Dendritic cell treated with granulocyte-macrophage colony-stimulating factor and Interleukin-4, amounts not matched to agents 40 ng/mL and 50 ng/mL, for 4 days (primary cell): ENCODE measurements around the gene EPB41L1.

ENCODE experiments used
- H3K27ac Mint-ChIP-seq: one replicate; pipeline ENCODE4 v1.8.0; 2022; ENCODE audit warnings: mild to moderate bottlenecking, mixed read lengths
- H3K27me3 Mint-ChIP-seq: one replicate; pipeline ENCODE4 v1.8.0; 2022; ENCODE audit warnings: mild to moderate bottlenecking, mixed read lengths
- H3K36me3 Mint-ChIP-seq: one replicate; pipeline ENCODE4 v1.8.0; 2022; ENCODE audit warnings: low read depth, mixed read lengths
- H3K4me1 Mint-ChIP-seq: one replicate; pipeline ENCODE4 v1.8.0; 2022; ENCODE audit warnings: low read depth, mixed read lengths
- H3K4me3 Mint-ChIP-seq: one replicate; pipeline ENCODE4 v1.8.0; 2022; ENCODE audit warnings: mild to moderate bottlenecking, moderate library complexity, mixed read lengths
- H3K9me3 Mint-ChIP-seq: one replicate; pipeline ENCODE4 v1.8.0; 2022; ENCODE audit warnings: mixed read lengths
- intact Hi-C: fragments of 100-400 bp; cut with micrococcal nuclease; formaldehyde crosslinking; loops from one replicate; pipeline ENCODE4 v1.15.0; 2022

Gene EPB41L1

GRCh38 chr20:36219671-36220220, 65.2 kb downstream of the EPB41L1 start:
- intact Hi-C loops = no loop called here

GRCh38 chr20:36225666-36226065, 71.1 kb downstream of the EPB41L1 start:
- Mint-ChIP-seq H3K9me3 (no peaks in the 10 kb centered on the region), H3K4me3 (no peak overlapping the region), H3K27me3 (peaks cover 2% of the 10 kb centered on the region), H3K4me1 (peaks cover 11% of the 10 kb centered on the region), H3K27ac (no peak overlapping the region), H3K36me3 (no peaks in the 10 kb centered on the region)
- intact Hi-C loops = no loop called here

More at GRCh38 chr20:36219671-36220220, 65.2 kb downstream of the EPB41L1 start:
- Mint-ChIP-seq H3K9me3 (no peaks in the 10 kb centered on the region), H3K4me1 (no peaks in the 10 kb centered on the region), H3K4me3 (no peak overlapping the region), H3K27ac (no peak overlapping the region), H3K36me3 (no peaks in the 10 kb centered on the region), H3K27me3 (peaks cover 3% of the 10 kb centered on the region)

- intact Hi-C loops = no loop called here
- Mint-ChIP-seq H3K27ac (no peak overlapping the region), H3K4me1 (peaks cover 11% of the 10 kb centered on the region), H3K36me3 (no peaks in the 10 kb centered on the region), H3K4me3 (peak overlapping the region; percentile 2), H3K27me3 (peaks cover 2% of the 10 kb centered on the region), H3K9me3 (no peaks in the 10 kb centered on the region)
Measured at GRCh38 chr20:36228770-36229169, 74.2 kb downstream of the EPB41L1 start.

- Mint-ChIP-seq H3K9me3 (no peaks in the 10 kb centered on the region), H3K27ac (no peak overlapping the region), H3K4me3 (no peak overlapping the region), H3K27me3 (peaks cover 2% of the 10 kb centered on the region), H3K36me3 (no peaks in the 10 kb centered on the region), H3K4me1 (peaks cover 11% of the 10 kb centered on the region)
- intact Hi-C loops = no loop called here
Measured at GRCh38 chr20:36230019-36230418, 75.5 kb downstream of the EPB41L1 start.

- intact Hi-C loops = no loop called here
- Mint-ChIP-seq H3K4me3 (no peak overlapping the region), H3K27me3 (no peaks in the 10 kb centered on the region), H3K36me3 (peaks cover 2% of the 10 kb centered on the region), H3K27ac (no peak overlapping the region), H3K4me1 (peaks cover 16% of the 10 kb centered on the region), H3K9me3 (no peaks in the 10 kb centered on the region)
Measured at GRCh38 chr20:36231331-36231730, 76.8 kb downstream of the EPB41L1 start.

- Mint-ChIP-seq H3K27me3 (no peaks in the 10 kb centered on the region), H3K9me3 (no peaks in the 10 kb centered on the region), H3K4me3 (no peak overlapping the region), H3K36me3 (peaks cover 21% of the 10 kb centered on the region), H3K27ac (no peak overlapping the region), H3K4me1 (peaks cover 27% of the 10 kb centered on the region)
- intact Hi-C loops = no loop called here
Measured at GRCh38 chr20:36234771-36235320, 80.3 kb downstream of the EPB41L1 start.

GRCh38 chr20:36235892-36236785, 81.6 kb downstream of the EPB41L1 start, which contains the start of gene AAR2:
Gene AAR2 (plus strand): TSS chr20:36236478. CDS start chr20:36239869, 3,391 bp downstream.
- Mint-ChIP-seq H3K9me3 (no peaks in the 10 kb centered on the region), H3K27ac (peak within 1 kb of the TSS; percentile 93), H3K4me3 (peak within 1 kb of the TSS; percentile 93), H3K36me3 (peaks cover 33% of the 10 kb centered on the region), H3K4me1 (peaks cover 32% of the 10 kb centered on the region), H3K27me3 (no peaks in the 10 kb centered on the region)
- intact Hi-C loops = no loop called here

GRCh38 chr20:36236786-36237121, 82.2 kb downstream of the EPB41L1 start:
- Mint-ChIP-seq H3K4me3 (peak overlapping the region; percentile 93), H3K9me3 (no peaks in the 10 kb centered on the region), H3K36me3 (peaks cover 39% of the 10 kb centered on the region), H3K27ac (peak overlapping the region; percentile 93), H3K4me1 (peaks cover 32% of the 10 kb centered on the region), H3K27me3 (no peaks in the 10 kb centered on the region)
- intact Hi-C loops = no loop called here

- Mint-ChIP-seq H3K4me1 (peaks cover 32% of the 10 kb centered on the region), H3K27ac (peak overlapping the region; percentile 93), H3K27me3 (no peaks in the 10 kb centered on the region), H3K9me3 (no peaks in the 10 kb centered on the region), H3K36me3 (peaks cover 46% of the 10 kb centered on the region), H3K4me3 (peak overlapping the region; percentile 93)
- intact Hi-C loops = no loop called here
Measured at GRCh38 chr20:36237477-36237876, 82.9 kb downstream of the EPB41L1 start.

- no peak overlapping the region for H3K4me3 Mint-ChIP-seq
- H3K27ac Mint-ChIP-seq = no peak overlapping the region
- peaks cover 51% of the 10 kb centered on the region for H3K36me3 Mint-ChIP-seq
- H3K27me3 Mint-ChIP-seq = no peaks in the 10 kb centered on the region
- H3K4me1 Mint-ChIP-seq = peaks cover 32% of the 10 kb centered on the region
- H3K9me3 Mint-ChIP-seq = no peaks in the 10 kb centered on the region
- intact Hi-C loops = no loop called here
Measured at GRCh38 chr20:36238153-36238552, 83.6 kb downstream of the EPB41L1 start.

GRCh38 chr20:36238760-36239159, 84.2 kb downstream of the EPB41L1 start:
- no peak overlapping the region for H3K4me3 Mint-ChIP-seq
- intact Hi-C loops = no loop called here

GRCh38 chr20:36240076-36240475, 85.5 kb downstream of the EPB41L1 start:
- no peaks in the 10 kb centered on the region for H3K27me3 Mint-ChIP-seq
- no peak overlapping the region for H3K4me3 Mint-ChIP-seq
- no peak overlapping the region for H3K27ac Mint-ChIP-seq
- no peaks in the 10 kb centered on the region for H3K9me3 Mint-ChIP-seq
- peaks cover 71% of the 10 kb centered on the region for H3K36me3 Mint-ChIP-seq
- intact Hi-C loops = no loop called here
- peaks cover 32% of the 10 kb centered on the region for H3K4me1 Mint-ChIP-seq

More at GRCh38 chr20:36238760-36239159, 84.2 kb downstream of the EPB41L1 start:
- Mint-ChIP-seq H3K9me3 (no peaks in the 10 kb centered on the region), H3K27ac (no peak overlapping the region), H3K27me3 (no peaks in the 10 kb centered on the region), H3K36me3 (peaks cover 57% of the 10 kb centered on the region), H3K4me1 (peaks cover 32% of the 10 kb centered on the region)

- H3K27me3 Mint-ChIP-seq = no peaks in the 10 kb centered on the region
- no peaks in the 10 kb centered on the region for H3K9me3 Mint-ChIP-seq
- peaks cover 27% of the 10 kb centered on the region for H3K4me1 Mint-ChIP-seq
- H3K4me3 Mint-ChIP-seq = no peak overlapping the region
- intact Hi-C loops = no loop called here
- peaks cover 81% of the 10 kb centered on the region for H3K36me3 Mint-ChIP-seq
- H3K27ac Mint-ChIP-seq = no peak overlapping the region
Measured at GRCh38 chr20:36241678-36242077, 87.1 kb downstream of the EPB41L1 start.

GRCh38 chr20:36243726-36244125, 89.2 kb downstream of the EPB41L1 start:
- Mint-ChIP-seq H3K4me3 (no peak overlapping the region), H3K36me3 (peaks cover 98% of the 10 kb centered on the region), H3K4me1 (peaks cover 10% of the 10 kb centered on the region), H3K9me3 (no peaks in the 10 kb centered on the region), H3K27me3 (no peaks in the 10 kb centered on the region), H3K27ac (no peak overlapping the region)
- intact Hi-C loops = no loop called here
